ENCODE results near the gene APOB. TPM values are rescaled to one million over a fixed set of nuclear protein-coding genes. Genes with fewer than 3 reads are reported as not detected.

The APOB gene
- total and polyA plus RNA-seq, 2 of the 13 experiments (the other 11 are each of a cell fraction or from before 2014, with no cell fraction given): 1,569 to 2,515 TPM

DNA sequence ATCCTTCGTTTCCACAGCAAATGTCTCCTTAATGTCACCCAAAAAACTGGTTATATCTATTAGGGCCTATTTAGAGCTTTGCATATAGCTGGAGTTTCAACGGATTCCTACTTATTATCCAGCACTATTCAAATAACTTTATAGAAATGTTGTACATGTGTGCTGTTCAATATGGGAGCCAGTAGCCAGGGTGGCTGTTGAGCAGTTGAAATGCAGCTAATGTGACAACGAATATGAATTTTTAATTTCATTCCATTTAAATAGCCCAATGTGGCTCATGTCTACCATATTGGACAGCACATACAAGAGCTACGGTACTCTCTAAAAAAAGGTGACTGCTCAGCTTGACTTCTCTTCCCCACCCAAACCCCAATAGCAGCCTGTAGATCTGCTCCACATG, 2.4 kb downstream of the APOB start (continued):
- TF ChIP-seq, protein P1, sequence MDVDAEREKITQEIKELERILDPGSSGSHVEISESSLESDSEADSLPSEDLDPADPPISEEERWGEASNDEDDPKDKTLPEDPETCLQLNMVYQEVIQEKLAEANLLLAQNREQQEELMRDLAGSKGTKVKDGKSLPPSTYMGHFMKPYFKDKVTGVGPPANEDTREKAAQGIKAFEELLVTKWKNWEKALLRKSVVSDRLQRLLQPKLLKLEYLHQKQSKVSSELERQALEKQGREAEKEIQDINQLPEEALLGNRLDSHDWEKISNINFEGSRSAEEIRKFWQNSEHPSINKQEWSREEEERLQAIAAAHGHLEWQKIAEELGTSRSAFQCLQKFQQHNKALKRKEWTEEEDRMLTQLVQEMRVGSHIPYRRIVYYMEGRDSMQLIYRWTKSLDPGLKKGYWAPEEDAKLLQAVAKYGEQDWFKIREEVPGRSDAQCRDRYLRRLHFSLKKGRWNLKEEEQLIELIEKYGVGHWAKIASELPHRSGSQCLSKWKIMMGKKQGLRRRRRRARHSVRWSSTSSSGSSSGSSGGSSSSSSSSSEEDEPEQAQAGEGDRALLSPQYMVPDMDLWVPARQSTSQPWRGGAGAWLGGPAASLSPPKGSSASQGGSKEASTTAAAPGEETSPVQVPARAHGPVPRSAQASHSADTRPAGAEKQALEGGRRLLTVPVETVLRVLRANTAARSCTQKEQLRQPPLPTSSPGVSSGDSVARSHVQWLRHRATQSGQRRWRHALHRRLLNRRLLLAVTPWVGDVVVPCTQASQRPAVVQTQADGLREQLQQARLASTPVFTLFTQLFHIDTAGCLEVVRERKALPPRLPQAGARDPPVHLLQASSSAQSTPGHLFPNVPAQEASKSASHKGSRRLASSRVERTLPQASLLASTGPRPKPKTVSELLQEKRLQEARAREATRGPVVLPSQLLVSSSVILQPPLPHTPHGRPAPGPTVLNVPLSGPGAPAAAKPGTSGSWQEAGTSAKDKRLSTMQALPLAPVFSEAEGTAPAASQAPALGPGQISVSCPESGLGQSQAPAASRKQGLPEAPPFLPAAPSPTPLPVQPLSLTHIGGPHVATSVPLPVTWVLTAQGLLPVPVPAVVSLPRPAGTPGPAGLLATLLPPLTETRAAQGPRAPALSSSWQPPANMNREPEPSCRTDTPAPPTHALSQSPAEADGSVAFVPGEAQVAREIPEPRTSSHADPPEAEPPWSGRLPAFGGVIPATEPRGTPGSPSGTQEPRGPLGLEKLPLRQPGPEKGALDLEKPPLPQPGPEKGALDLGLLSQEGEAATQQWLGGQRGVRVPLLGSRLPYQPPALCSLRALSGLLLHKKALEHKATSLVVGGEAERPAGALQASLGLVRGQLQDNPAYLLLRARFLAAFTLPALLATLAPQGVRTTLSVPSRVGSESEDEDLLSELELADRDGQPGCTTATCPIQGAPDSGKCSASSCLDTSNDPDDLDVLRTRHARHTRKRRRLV (CRISPR knock-in tag; IDR thresholded peaks at IDR 0.05): peak; percentile 6; the same call in 1 of the 2 replicates
- TF ChIP-seq RAD21 (CRISPR knock-in tag; IDR thresholded peaks at IDR 0.05) (no peak), ATF7-NPFF (CRISPR knock-in tag; IDR thresholded peaks at IDR 0.05; ENCODE audit: low read depth) (no peak), KDM5B (CRISPR knock-in tag; IDR thresholded peaks at IDR 0.05; ENCODE audit: borderline replicate concordance) (no peak), REPIN1 (CRISPR knock-in tag; IDR thresholded peaks at IDR 0.05; ENCODE audit: borderline replicate concordance, low read depth) (no peak), HES4 (CRISPR knock-in tag; IDR thresholded peaks at IDR 0.05; ENCODE audit: borderline replicate concordance) (no peak), ZNF317 (CRISPR knock-in tag; IDR thresholded peaks at IDR 0.05) (no peak), ZNF253 (CRISPR knock-in tag; IDR thresholded peaks at IDR 0.05; ENCODE audit: borderline replicate concordance) (no peak), ZNF143 (CRISPR knock-in tag; IDR thresholded peaks at IDR 0.05) (no peak), KLF15 (CRISPR knock-in tag; IDR thresholded peaks at IDR 0.05; ENCODE audit: borderline replicate concordance) (no peak), ZNF264 (CRISPR knock-in tag; IDR thresholded peaks at IDR 0.05) (no peak), ZNF484 (CRISPR knock-in tag; IDR thresholded peaks at IDR 0.05; ENCODE audit: borderline replicate concordance, low read depth) (no peak), NFE2L2 (IDR thresholded peaks at IDR 0.05; ENCODE audit: low read length) (no peak)
- TF ChIP-seq, protein P2, sequence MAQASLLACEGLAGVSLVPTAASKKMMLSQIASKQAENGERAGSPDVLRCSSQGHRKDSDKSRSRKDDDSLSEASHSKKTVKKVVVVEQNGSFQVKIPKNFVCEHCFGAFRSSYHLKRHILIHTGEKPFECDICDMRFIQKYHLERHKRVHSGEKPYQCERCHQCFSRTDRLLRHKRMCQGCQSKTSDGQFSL (CRISPR knock-in tag; IDR thresholded peaks at IDR 0.05): 0 out of 2 replicates have a peak, but pooled peaks have one; percentile 13
- TF ChIP-seq, protein P3, sequence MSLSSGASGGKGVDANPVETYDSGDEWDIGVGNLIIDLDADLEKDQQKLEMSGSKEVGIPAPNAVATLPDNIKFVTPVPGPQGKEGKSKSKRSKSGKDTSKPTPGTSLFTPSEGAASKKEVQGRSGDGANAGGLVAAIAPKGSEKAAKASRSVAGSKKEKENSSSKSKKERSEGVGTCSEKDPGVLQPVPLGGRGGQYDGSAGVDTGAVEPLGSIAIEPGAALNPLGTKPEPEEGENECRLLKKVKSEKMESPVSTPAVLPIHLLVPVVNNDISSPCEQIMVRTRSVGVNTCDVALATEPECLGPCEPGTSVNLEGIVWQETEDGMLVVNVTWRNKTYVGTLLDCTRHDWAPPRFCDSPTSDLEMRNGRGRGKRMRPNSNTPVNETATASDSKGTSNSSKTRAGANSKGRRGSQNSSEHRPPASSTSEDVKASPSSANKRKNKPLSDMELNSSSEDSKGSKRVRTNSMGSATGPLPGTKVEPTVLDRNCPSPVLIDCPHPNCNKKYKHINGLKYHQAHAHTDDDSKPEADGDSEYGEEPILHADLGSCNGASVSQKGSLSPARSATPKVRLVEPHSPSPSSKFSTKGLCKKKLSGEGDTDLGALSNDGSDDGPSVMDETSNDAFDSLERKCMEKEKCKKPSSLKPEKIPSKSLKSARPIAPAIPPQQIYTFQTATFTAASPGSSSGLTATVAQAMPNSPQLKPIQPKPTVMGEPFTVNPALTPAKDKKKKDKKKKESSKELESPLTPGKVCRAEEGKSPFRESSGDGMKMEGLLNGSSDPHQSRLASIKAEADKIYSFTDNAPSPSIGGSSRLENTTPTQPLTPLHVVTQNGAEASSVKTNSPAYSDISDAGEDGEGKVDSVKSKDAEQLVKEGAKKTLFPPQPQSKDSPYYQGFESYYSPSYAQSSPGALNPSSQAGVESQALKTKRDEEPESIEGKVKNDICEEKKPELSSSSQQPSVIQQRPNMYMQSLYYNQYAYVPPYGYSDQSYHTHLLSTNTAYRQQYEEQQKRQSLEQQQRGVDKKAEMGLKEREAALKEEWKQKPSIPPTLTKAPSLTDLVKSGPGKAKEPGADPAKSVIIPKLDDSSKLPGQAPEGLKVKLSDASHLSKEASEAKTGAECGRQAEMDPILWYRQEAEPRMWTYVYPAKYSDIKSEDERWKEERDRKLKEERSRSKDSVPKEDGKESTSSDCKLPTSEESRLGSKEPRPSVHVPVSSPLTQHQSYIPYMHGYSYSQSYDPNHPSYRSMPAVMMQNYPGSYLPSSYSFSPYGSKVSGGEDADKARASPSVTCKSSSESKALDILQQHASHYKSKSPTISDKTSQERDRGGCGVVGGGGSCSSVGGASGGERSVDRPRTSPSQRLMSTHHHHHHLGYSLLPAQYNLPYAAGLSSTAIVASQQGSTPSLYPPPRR (CRISPR knock-in tag; IDR thresholded peaks at IDR 0.05; ENCODE audit: borderline replicate concordance): no peak
- TF ChIP-seq, protein P4, sequence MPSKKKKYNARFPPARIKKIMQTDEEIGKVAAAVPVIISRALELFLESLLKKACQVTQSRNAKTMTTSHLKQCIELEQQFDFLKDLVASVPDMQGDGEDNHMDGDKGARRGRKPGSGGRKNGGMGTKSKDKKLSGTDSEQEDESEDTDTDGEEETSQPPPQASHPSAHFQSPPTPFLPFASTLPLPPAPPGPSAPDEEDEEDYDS (CRISPR knock-in tag; IDR thresholded peaks at IDR 0.05): no peak
- TF ChIP-seq, protein P5, sequence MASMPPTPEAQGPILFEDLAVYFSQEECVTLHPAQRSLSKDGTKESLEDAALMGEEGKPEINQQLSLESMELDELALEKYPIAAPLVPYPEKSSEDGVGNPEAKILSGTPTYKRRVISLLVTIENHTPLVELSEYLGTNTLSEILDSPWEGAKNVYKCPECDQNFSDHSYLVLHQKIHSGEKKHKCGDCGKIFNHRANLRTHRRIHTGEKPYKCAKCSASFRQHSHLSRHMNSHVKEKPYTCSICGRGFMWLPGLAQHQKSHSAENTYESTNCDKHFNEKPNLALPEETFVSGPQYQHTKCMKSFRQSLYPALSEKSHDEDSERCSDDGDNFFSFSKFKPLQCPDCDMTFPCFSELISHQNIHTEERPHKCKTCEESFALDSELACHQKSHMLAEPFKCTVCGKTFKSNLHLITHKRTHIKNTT (CRISPR knock-in tag; IDR thresholded peaks at IDR 0.05): no peak

Measured in HepG2 (cell line).